AG04449 (cell line): Measurements from ENCODE around the gene NOL11.
"Not testable (repeated sequence)": the region's sequence is repeated elsewhere in the genome, so short reads cannot be mapped to it uniquely, and the experiment has no call there.

Source experiments
- CTCF ChIA-PET: fragments of 350-600 bp; formaldehyde crosslinking; extraction: SDS; loops from one replicate; lab custom pipeline; 2021; ENCODE audit warnings: antibody characterized with exemption; lab: Yijun Ruan, JAX
- POLR2A ChIA-PET: fragments of 400-600, 350-600 bp; formaldehyde crosslinking; extraction: SDS; loops from one replicate; lab custom pipeline; 2020; ENCODE audit warnings: antibody characterized with exemption, inconsistent platforms; lab: Yijun Ruan, JAX
- DNase-seq: peaks from one replicate; pipeline ENCODE4 v3.0.0-alpha.2; 2010; ENCODE audit warnings: low read depth, low spot score
- H3K4me3 ChIP-seq: 2 replicates; pipeline ENCODE4 v1.5.1; 2011; ENCODE audit warnings: low read depth, mild to moderate bottlenecking, control low read depth, low read length
- CTCF ChIP-seq: IDR thresholded peaks from one replicate; pipeline ENCODE4 v1.5.1; 2011; ENCODE audit warnings: mild to moderate bottlenecking, moderate library complexity, low read length, control low read depth, inconsistent platforms; ENCODE audit not compliant: insufficient read depth; ENCODE audit errors: missing control alignments

Gene NOL11

GRCh38 chr17:67753026-67753425 is 35.3 kb downstream of the NOL11 start:
- ChIA-PET POLR2A (no interaction called here), CTCF (no interaction called here)
- no peak for DNase-seq
- no peak overlapping the region for H3K4me3 ChIP-seq
- TF ChIP-seq CTCF: no peak

- CTCF ChIA-PET: no interaction called here
- TF ChIP-seq CTCF: no peak
- POLR2A ChIA-PET: no interaction called here
- no peak for DNase-seq
- H3K4me3 ChIP-seq: no peak overlapping the region
Measured at GRCh38 chr17:67754001-67754400, 36.3 kb downstream of the NOL11 start.

- DNase-seq, CTCF ChIA-PET, H3K4me3 ChIP-seq, POLR2A ChIA-PET: not testable (repeated sequence)
Measured at GRCh38 chr17:67754686-67755085, 37.0 kb downstream of the NOL11 start.

- CTCF ChIA-PET, DNase-seq, POLR2A ChIA-PET, H3K4me3 ChIP-seq: not testable (repeated sequence)
Measured at GRCh38 chr17:67756766-67757165, 39.0 kb downstream of the NOL11 start.

GRCh38 chr17:67759355-67760171 is 41.8 kb downstream of the NOL11 start:
- DNase-seq: peak; percentile 4
- ChIA-PET POLR2A (no interaction called here), CTCF (interaction anchor here (1.1 kb wide), 1 partner anchor 21 kb away, joined by 3 read pairs; no protein-coding TSS in a partner anchor)
- H3K4me3 ChIP-seq: no peak overlapping the region
- TF ChIP-seq CTCF: no peak

GRCh38 chr17:67765623-67766022 is 47.9 kb downstream of the NOL11 start:
- CTCF ChIA-PET: no interaction called here
- POLR2A ChIA-PET: no interaction called here
- no peak overlapping the region for H3K4me3 ChIP-seq
- TF ChIP-seq CTCF: no peak
- DNase-seq: no peak

GRCh38 chr17:67769231-67769630 is 51.5 kb downstream of the NOL11 start:
- CTCF ChIA-PET: no interaction called here
- no peak for TF ChIP-seq CTCF
- no peak overlapping the region for H3K4me3 ChIP-seq
- POLR2A ChIA-PET: no interaction called here
- DNase-seq: no peak
